ENCODE results near the gene FAAP100. TPM values are rescaled to one million over a fixed set of nuclear protein-coding genes. Genes with fewer than 3 reads are reported as not detected.
A peak's percentile ranks its signal among the peaks of the same experiment; 100 is the strongest.

FAAP100 gene
- total RNA-seq, 2 experiments from 2014 or later = 29.0 TPM

GRCh38 chr17:81557276-81558114 lies 5.3 kb upstream of the FAAP100 start:
- Mint-ChIP-seq H3K4me3 (no peak overlapping the region), H3K27ac (peak overlapping the region; percentile 4), H3K9me3 (no peaks in the 10 kb centered on the region), H3K36me3 (ENCODE audit: low read depth) (peaks cover 23% of the 10 kb centered on the region), H3K27me3 (no peaks in the 10 kb centered on the region), H3K4me1 (peaks cover 17% of the 10 kb centered on the region)
- POLR2A ChIA-PET = interaction anchor here (0.6 kb wide), 1 partner anchor 74 kb away, joined by 3 read pairs; no protein-coding TSS in a partner anchor
- no peak for DNase-seq
- CTCF ChIA-PET = interaction anchor here (1.1 to 1.2 kb wide), 2 partner anchors 11 to 44 kb away, joined by 3 read pairs; no protein-coding TSS in a partner anchor

GRCh38 chr17:81556863-81557262 lies 4.7 kb upstream of the FAAP100 start:
- Mint-ChIP-seq H3K4me1 (peaks cover 17% of the 10 kb centered on the region), H3K4me3 (no peak overlapping the region), H3K36me3 (ENCODE audit: low read depth) (peaks cover 21% of the 10 kb centered on the region), H3K27ac (peak overlapping the region; percentile 4), H3K27me3 (no peaks in the 10 kb centered on the region), H3K9me3 (no peaks in the 10 kb centered on the region)
- ChIA-PET CTCF (interaction anchor here (1.1 to 1.2 kb wide), 2 partner anchors 11 to 44 kb away, joined by 3 read pairs; no protein-coding TSS in a partner anchor), POLR2A (no interaction called here)
- DNase-seq = no peak

- Mint-ChIP-seq H3K27ac (no peak overlapping the region), H3K4me3 (no peak overlapping the region), H3K36me3 (ENCODE audit: low read depth) (peaks cover 18% of the 10 kb centered on the region), H3K27me3 (no peaks in the 10 kb centered on the region), H3K9me3 (no peaks in the 10 kb centered on the region), H3K4me1 (peaks cover 20% of the 10 kb centered on the region)
- CTCF ChIA-PET = no interaction called here
- POLR2A ChIA-PET = no interaction called here
- no peak for DNase-seq
Observed at GRCh38 chr17:81556175-81556691, 4.1 kb upstream of the FAAP100 start.

GRCh38 chr17:81553616-81554181 lies 1.5 kb upstream of the FAAP100 start:
- ChIA-PET CTCF (no interaction called here), POLR2A (interaction anchor here (2.3 kb wide), 1 partner anchor 43 kb away, joined by 24 read pairs; the partner anchor contains the start of gene ACTG1)
- H3K4me3 Mint-ChIP-seq = peak overlapping the region; percentile 83
- peaks cover 22% of the 10 kb centered on the region for H3K36me3 Mint-ChIP-seq (ENCODE audit: low read depth)
- H3K9me3 Mint-ChIP-seq = no peaks in the 10 kb centered on the region
- peaks cover 35% of the 10 kb centered on the region for H3K4me1 Mint-ChIP-seq
- DNase-seq = no peak
- no peaks in the 10 kb centered on the region for H3K27me3 Mint-ChIP-seq
- peak overlapping the region; percentile 89 for H3K27ac Mint-ChIP-seq

- peaks cover 35% of the 10 kb centered on the region for H3K4me1 Mint-ChIP-seq
- peak overlapping the region; percentile 83 for H3K4me3 Mint-ChIP-seq
- CTCF ChIA-PET = interaction anchor here (1.2 to 2.2 kb wide), 3 partner anchors 9 to 48 kb away, joined by 4 to 7 read pairs (median 4); no protein-coding TSS in a partner anchor
- H3K9me3 Mint-ChIP-seq = no peaks in the 10 kb centered on the region
- POLR2A ChIA-PET = interaction anchor here (0.8 to 2.5 kb wide), 8 partner anchors 8 to 307 kb away, joined by 3 to 24 read pairs (median 4); partner anchors contain the start of gene ACTG1
- peak; percentile 85 for DNase-seq
- peak overlapping the region; percentile 89 for H3K27ac Mint-ChIP-seq
- peaks cover 19% of the 10 kb centered on the region for H3K36me3 Mint-ChIP-seq (ENCODE audit: low read depth)
- H3K27me3 Mint-ChIP-seq = no peaks in the 10 kb centered on the region
Observed at GRCh38 chr17:81553018-81553615, 964 bp upstream of the FAAP100 start.

GRCh38 chr17:81551458-81552243 lies 502 bp downstream of the FAAP100 start:
- peak; percentile 26 for DNase-seq
- Mint-ChIP-seq H3K4me3 (peak overlapping the region; percentile 83), H3K9me3 (no peaks in the 10 kb centered on the region), H3K27me3 (no peaks in the 10 kb centered on the region), H3K4me1 (peaks cover 35% of the 10 kb centered on the region), H3K36me3 (ENCODE audit: low read depth) (peaks cover 11% of the 10 kb centered on the region), H3K27ac (peak overlapping the region; percentile 68)
- CTCF ChIA-PET = interaction anchor here (0.8 to 2.2 kb wide), 5 partner anchors 10 to 67 kb away, joined by 3 to 9 read pairs (median 4); no protein-coding TSS in a partner anchor
- POLR2A ChIA-PET = interaction anchor here (1.0 to 2.5 kb wide), 14 partner anchors 9 to 306 kb away, joined by 3 to 24 read pairs (median 4); partner anchors contain the start of genes ACTG1, ARL16 and HGS

- CTCF ChIA-PET = interaction anchor here (2.2 kb wide), 1 partner anchor 11 kb away, joined by 7 read pairs; no protein-coding TSS in a partner anchor
- Mint-ChIP-seq H3K27ac (peak overlapping the region; percentile 68), H3K9me3 (no peaks in the 10 kb centered on the region), H3K4me1 (peaks cover 35% of the 10 kb centered on the region), H3K4me3 (peak overlapping the region; percentile 83), H3K27me3 (no peaks in the 10 kb centered on the region), H3K36me3 (ENCODE audit: low read depth) (peaks cover 17% of the 10 kb centered on the region)
- POLR2A ChIA-PET = interaction anchor here (1.0 to 2.5 kb wide), 5 partner anchors 8 to 40 kb away, joined by 3 to 24 read pairs (median 7); partner anchors contain the start of gene ACTG1
- DNase-seq = no peak
Observed at GRCh38 chr17:81550830-81551457, 1.2 kb downstream of the FAAP100 start.

GRCh38 chr17:81550285-81550684 lies 1.9 kb downstream of the FAAP100 start:
- ChIA-PET CTCF (no interaction called here), POLR2A (no interaction called here)
- H3K27me3 Mint-ChIP-seq = no peaks in the 10 kb centered on the region
- no peak overlapping the region for H3K27ac Mint-ChIP-seq
- peaks cover 35% of the 10 kb centered on the region for H3K4me1 Mint-ChIP-seq
- no peaks in the 10 kb centered on the region for H3K9me3 Mint-ChIP-seq
- DNase-seq = no peak
- peak overlapping the region; percentile 83 for H3K4me3 Mint-ChIP-seq
- H3K36me3 Mint-ChIP-seq (ENCODE audit: low read depth) = peaks cover 17% of the 10 kb centered on the region

GRCh38 chr17:81549826-81550225 lies 2.3 kb downstream of the FAAP100 start:
- no peaks in the 10 kb centered on the region for H3K27me3 Mint-ChIP-seq
- no peaks in the 10 kb centered on the region for H3K9me3 Mint-ChIP-seq
- CTCF ChIA-PET = no interaction called here
- peak overlapping the region; percentile 83 for H3K4me3 Mint-ChIP-seq
- POLR2A ChIA-PET = no interaction called here
- no peak overlapping the region for H3K27ac Mint-ChIP-seq
- no peak for DNase-seq
- H3K4me1 Mint-ChIP-seq = peaks cover 35% of the 10 kb centered on the region
- peaks cover 19% of the 10 kb centered on the region for H3K36me3 Mint-ChIP-seq (ENCODE audit: low read depth)

GRCh38 chr17:81549031-81549557 lies 3.1 kb downstream of the FAAP100 start:
- ChIA-PET POLR2A (no interaction called here), CTCF (no interaction called here)
- DNase-seq = no peak
- Mint-ChIP-seq H3K36me3 (ENCODE audit: low read depth) (peaks cover 19% of the 10 kb centered on the region), H3K4me3 (no peak overlapping the region), H3K27ac (no peak overlapping the region), H3K9me3 (no peaks in the 10 kb centered on the region), H3K27me3 (no peaks in the 10 kb centered on the region), H3K4me1 (peaks cover 31% of the 10 kb centered on the region)

GRCh38 chr17:81547614-81547982 lies 4.6 kb downstream of the FAAP100 start:
- no peak for DNase-seq
- Mint-ChIP-seq H3K4me3 (no peak overlapping the region), H3K36me3 (ENCODE audit: low read depth) (peaks cover 19% of the 10 kb centered on the region), H3K27ac (no peak overlapping the region), H3K4me1 (peaks cover 19% of the 10 kb centered on the region), H3K27me3 (no peaks in the 10 kb centered on the region), H3K9me3 (no peaks in the 10 kb centered on the region)
- ChIA-PET CTCF (no interaction called here), POLR2A (no interaction called here)

Measured in activated CD4-positive, alpha-beta memory T cell treated with anti-CD3 and anti-CD28 coated beads, Interleukin-2, amount 10 ng/mL, durations not matched to agents 7 days and 5 days (primary cell).